ENCODE measurements around the gene SGPP1.

DNA sequence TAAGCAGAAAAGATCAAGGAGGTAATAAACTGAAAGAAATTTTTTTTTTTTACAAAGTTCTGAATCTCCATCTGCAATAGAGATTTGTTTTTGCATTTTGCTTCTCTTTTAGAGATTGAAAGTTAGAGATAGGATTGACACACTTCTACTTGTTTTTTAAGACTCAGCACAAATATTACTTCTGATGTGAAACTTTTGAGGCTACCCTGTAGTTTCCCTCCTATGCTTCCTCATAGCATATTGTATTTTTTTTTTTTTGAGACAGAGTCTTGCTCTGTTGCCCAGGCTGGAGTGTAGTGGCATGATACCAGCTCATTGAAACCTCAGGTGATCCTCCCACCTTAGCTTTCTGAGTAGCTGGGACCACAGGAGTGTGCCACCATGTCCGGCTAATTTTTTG lies 32.1 kb upstream of the SGPP1 start:
- TF ChIP-seq, protein P1, sequence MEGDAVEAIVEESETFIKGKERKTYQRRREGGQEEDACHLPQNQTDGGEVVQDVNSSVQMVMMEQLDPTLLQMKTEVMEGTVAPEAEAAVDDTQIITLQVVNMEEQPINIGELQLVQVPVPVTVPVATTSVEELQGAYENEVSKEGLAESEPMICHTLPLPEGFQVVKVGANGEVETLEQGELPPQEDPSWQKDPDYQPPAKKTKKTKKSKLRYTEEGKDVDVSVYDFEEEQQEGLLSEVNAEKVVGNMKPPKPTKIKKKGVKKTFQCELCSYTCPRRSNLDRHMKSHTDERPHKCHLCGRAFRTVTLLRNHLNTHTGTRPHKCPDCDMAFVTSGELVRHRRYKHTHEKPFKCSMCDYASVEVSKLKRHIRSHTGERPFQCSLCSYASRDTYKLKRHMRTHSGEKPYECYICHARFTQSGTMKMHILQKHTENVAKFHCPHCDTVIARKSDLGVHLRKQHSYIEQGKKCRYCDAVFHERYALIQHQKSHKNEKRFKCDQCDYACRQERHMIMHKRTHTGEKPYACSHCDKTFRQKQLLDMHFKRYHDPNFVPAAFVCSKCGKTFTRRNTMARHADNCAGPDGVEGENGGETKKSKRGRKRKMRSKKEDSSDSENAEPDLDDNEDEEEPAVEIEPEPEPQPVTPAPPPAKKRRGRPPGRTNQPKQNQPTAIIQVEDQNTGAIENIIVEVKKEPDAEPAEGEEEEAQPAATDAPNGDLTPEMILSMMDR (IDR thresholded peaks at IDR 0.05) = no peak
- TF ChIP-seq POLR2A (IDR thresholded peaks at IDR 0.05; ENCODE audit: low read depth) = no peak

Data from esophagus muscularis mucosa (tissue), 3 donors.